ENCODE data around the gene DEUP1.

- TF ChIP-seq EZH2 (IDR thresholded peaks at IDR 0.05; ENCODE audit: borderline replicate concordance, low read depth, low read length, severe bottlenecking) (no peak), CTCF (IDR thresholded peaks at IDR 0.05; ENCODE audit: borderline replicate concordance, extremely low read depth, low read length, poor library complexity, severe bottlenecking) (no peak)
Observed at GRCh38 chr11:93319224-93319839, 11.2 kb upstream of the DEUP1 start.

All from DND-41 (cell line).